HCT116 (cell line): ENCODE results near the gene TEPSIN. TPM values are rescaled to one million over a fixed set of nuclear protein-coding genes. Genes with fewer than 3 reads are reported as not detected.

Experiments
- ATAC-seq: fragments of 200-7000 bp; cut with Tn5 transposase; 2 replicates; pipeline ENCODE4 v1.9.1; 2020; ENCODE audit warnings: mild to moderate bottlenecking, moderate library complexity
- BruUV-seq: library from RNA; stranded (reverse); fragments of 400-500 nt; replicated peaks from 2 replicates; lab custom pipeline; 2021; lab: Mats Ljungman, UMichigan
- CTCF ChIA-PET: fragments of 300-600 bp; sonication (Branson Sonifier 250); formaldehyde crosslinking; loops from one replicate; lab custom pipeline; 2021; ENCODE audit warnings: antibody characterized with exemption; lab: Charles Lee
- POLR2A ChIA-PET: fragments of 300-600, 350-600 bp; sonication (Branson Sonifier 250); formaldehyde crosslinking; loops from one replicate; lab custom pipeline; 2021; ENCODE audit warnings: antibody characterized with exemption; lab: Charles Lee
- RAD21 ChIA-PET, 2 experiments: fragments of 300-600 bp; sonication (Branson Sonifier 250); formaldehyde crosslinking; loops; one replicate each; lab custom pipeline; 2023; ENCODE audit warnings: low total read pairs in 2 of 2; ENCODE audit not compliant: uncharacterized antibody in 2 of 2, unreplicated experiment in 2 of 2, low non-redundant PET in 1 of 2; lab: Charles Lee
- DNase-seq: peaks from one replicate; pipeline ENCODE4 v3.0.0-alpha.2; 2010; ENCODE audit warnings: low read depth, low spot score
- H2AFZ ChIP-seq: fragments of 200-600 bp; shearing (Covaris generic), sonication (generic); 2 replicates; pipeline ENCODE4 v1.6.1; 2017; ENCODE audit warnings: low read depth, mixed run types, mixed read lengths, antibody characterized with exemption, low read length; ENCODE audit not compliant: poor library complexity, severe bottlenecking
- H3K27ac ChIP-seq: 2 replicates; pipeline ENCODE4 v1.5.1; 2012; ENCODE audit warnings: low read depth, low read length
- H3K27me3 ChIP-seq: fragments of 200-600 bp; sonication (generic); 2 replicates; pipeline ENCODE4 v1.6.1; 2016; ENCODE audit warnings: mixed run types, low read length, mixed read lengths; ENCODE audit not compliant: insufficient read depth
- H3K36me3 ChIP-seq, 2 experiments: fragments of 200-500 bp in 1 of 2; fragments of 200-600 bp in 1 of 2; sonication (Bioruptor generic) in 1 of 2; sonication (generic) in 1 of 2; 2 replicates each; pipeline versions ENCODE4 v1.5.1 to v1.6.1; 2014 to 2016; ENCODE audit warnings: low read length in 2 of 2, inconsistent platforms in 1 of 2, mixed read lengths in 1 of 2, mixed run types in 1 of 2; ENCODE audit not compliant: insufficient read depth in 2 of 2, control insufficient read depth in 1 of 2
- H3K4me1 ChIP-seq, 2 experiments: fragments of 200-600 bp in 1 of 2; sonication (generic) in 1 of 2; 2 replicates each; pipeline versions ENCODE4 v1.5.1 to v1.6.1; 2012 to 2017; ENCODE audit warnings: low read length in 2 of 2, inconsistent platforms in 1 of 2, mild to moderate bottlenecking in 1 of 2, mixed read lengths in 1 of 2, mixed run types in 1 of 2, moderate library complexity in 1 of 2; ENCODE audit not compliant: insufficient read depth in 2 of 2, control insufficient read depth in 1 of 2
- H3K4me2 ChIP-seq: fragments of 200-600 bp; sonication (generic); 2 replicates; pipeline ENCODE4 v1.6.1; 2017; ENCODE audit warnings: mixed run types, low read length, mixed read lengths
- H3K4me3 ChIP-seq, 2 experiments: fragments of 200-600 bp in 1 of 2; sonication (generic) in 1 of 2; replicated peaks in 1 of 2; 2 replicates each; pipeline ENCODE4 v1.5.1; 2011 to 2016; ENCODE audit warnings: low read length in 2 of 2, control low read depth in 1 of 2, low read depth in 1 of 2, mild to moderate bottlenecking in 1 of 2, mixed read lengths in 1 of 2, mixed run types in 1 of 2
- H3K79me2 ChIP-seq: fragments of 200-600 bp; sonication (generic); 2 replicates; pipeline ENCODE4 v1.6.1; 2017; ENCODE audit warnings: mild to moderate bottlenecking, mixed run types, low read length, moderate library complexity, mixed read lengths; ENCODE audit not compliant: insufficient read depth
- H3K9ac ChIP-seq: fragments of 200-600 bp; sonication (generic); 2 replicates; pipeline ENCODE4 v1.6.1; 2016; ENCODE audit warnings: low read length, mixed read lengths
- H3K9me2 ChIP-seq: fragments of 200-600 bp; sonication (generic), shearing (Covaris generic); 2 replicates; pipeline ENCODE4 v1.6.1; 2017; ENCODE audit warnings: mixed run types, mild to moderate bottlenecking, moderate library complexity; ENCODE audit not compliant: insufficient read depth
- H3K9me3 ChIP-seq, 2 experiments: fragments of 200-500 bp in 1 of 2; fragments of 200-600 bp in 1 of 2; sonication (Bioruptor generic) in 1 of 2; sonication (generic) in 1 of 2; 2 replicates each; pipeline ENCODE4 v1.6.1; 2014 to 2017; ENCODE audit warnings: low read length in 2 of 2, mixed read lengths in 2 of 2, inconsistent platforms in 1 of 2, low read depth in 1 of 2, mild to moderate bottlenecking in 1 of 2, mixed run types in 1 of 2, moderate library complexity in 1 of 2; ENCODE audit not compliant: control insufficient read depth in 1 of 2, insufficient read depth in 1 of 2
- H4K20me1 ChIP-seq: fragments of 200-600 bp; sonication (generic), shearing (Covaris generic); 2 replicates; pipeline ENCODE4 v1.6.1; 2017; ENCODE audit warnings: mixed run types, mild to moderate bottlenecking, moderate library complexity; ENCODE audit not compliant: insufficient read depth
- ATF3 ChIP-seq: IDR thresholded peaks from 2 replicates; pipeline ENCODE4 v1.6.1; 2012
- CBX3 ChIP-seq: IDR thresholded peaks from 2 replicates; pipeline ENCODE4 v1.6.1; 2012; ENCODE audit warnings: low read depth
- CTCF ChIP-seq, 3 experiments: fragments of 200-600 bp in 1 of 3; sonication (generic) in 1 of 3; IDR thresholded peaks in 2 of 3; conservative IDR thresholded peaks in 1 of 3; 2 replicates each; pipeline ENCODE4 v1.5.1; 2012 to 2017; ENCODE audit warnings: low read depth in 2 of 3, low read length in 2 of 3, antibody characterized with exemption in 1 of 3, borderline replicate concordance in 1 of 3, control low read depth in 1 of 3, mild to moderate bottlenecking in 1 of 3, mixed read lengths in 1 of 3, mixed run types in 1 of 3, moderate library complexity in 1 of 3; ENCODE audit not compliant: insufficient read depth in 1 of 3
- EGR1 ChIP-seq: IDR thresholded peaks from 2 replicates; pipeline ENCODE4 v1.6.1; 2012; ENCODE audit warnings: low read depth
- ELF1 ChIP-seq: IDR thresholded peaks from 2 replicates; pipeline ENCODE4 v1.6.1; 2012; ENCODE audit warnings: low read depth, borderline replicate concordance
- EZH2 ChIP-seq: fragments of 200-600 bp; sonication (generic); IDR thresholded peaks from 2 replicates; pipeline ENCODE4 v1.6.1; 2017; ENCODE audit warnings: antibody characterized with exemption, mixed run types
- EZH2phosphoT487 ChIP-seq: fragments of 200-600 bp; IDR thresholded peaks from 2 replicates; pipeline ENCODE4 v1.6.1; 2018; ENCODE audit warnings: antibody characterized with exemption, borderline replicate concordance
- FOSL1 ChIP-seq: IDR thresholded peaks from 2 replicates; pipeline ENCODE4 v1.6.1; 2012; ENCODE audit warnings: low read depth
- JUND ChIP-seq: IDR thresholded peaks from 2 replicates; pipeline ENCODE4 v1.6.1; 2012
- MAX ChIP-seq: IDR thresholded peaks from 2 replicates; pipeline ENCODE4 v1.6.1; 2012
- POLR2A ChIP-seq: IDR thresholded peaks from 2 replicates; pipeline ENCODE4 v1.7.0; 2011; ENCODE audit warnings: borderline replicate concordance; ENCODE audit not compliant: insufficient read depth, insufficient read length; ENCODE audit errors: extremely low read depth
- POLR2AphosphoS5 ChIP-seq: IDR thresholded peaks from 2 replicates; pipeline ENCODE4 v1.6.1; 2011; ENCODE audit warnings: mild to moderate bottlenecking, low read depth, low read length, moderate library complexity
- RAD21 ChIP-seq: IDR thresholded peaks from 2 replicates; pipeline ENCODE4 v1.6.1; 2012; ENCODE audit warnings: low read depth, mild to moderate bottlenecking
- REST ChIP-seq: IDR thresholded peaks from 2 replicates; pipeline ENCODE4 v1.6.1; 2012; ENCODE audit warnings: low read depth
- SIN3A ChIP-seq: IDR thresholded peaks from 2 replicates; pipeline ENCODE4 v1.6.1; 2012; ENCODE audit warnings: low read depth
- SRF ChIP-seq: IDR thresholded peaks from 2 replicates; pipeline ENCODE4 v1.6.1; 2012; ENCODE audit warnings: low read depth
- TCF7L2 ChIP-seq: IDR thresholded peaks from 2 replicates; pipeline ENCODE4 v1.7.0; 2011; ENCODE audit warnings: borderline replicate concordance, inconsistent platforms; ENCODE audit not compliant: insufficient read depth, insufficient read length; ENCODE audit errors: extremely low read depth
- YY1 ChIP-seq: IDR thresholded peaks from 2 replicates; pipeline ENCODE4 v1.6.1; 2011; ENCODE audit warnings: low read length, low read depth, moderate library complexity, mild to moderate bottlenecking; ENCODE audit not compliant: insufficient replicate concordance; ENCODE audit errors: extremely low read depth
- ZFX ChIP-seq: fragments of 450-650 bp; IDR thresholded peaks from 2 replicates; pipeline ENCODE4 v1.6.1; 2017
- ZNF274 ChIP-seq: fragments of 200-500 bp; sonication (Bioruptor generic); IDR thresholded peaks from 2 replicates; pipeline ENCODE4 v1.6.1; 2014; ENCODE audit warnings: mild to moderate bottlenecking, low read depth, low read length, inconsistent platforms
- intact Hi-C: fragments of 100-400 bp; cut with micrococcal nuclease; formaldehyde crosslinking; loops from 2 replicates; pipeline ENCODE4 v1.10.0; 2022
- total RNA-seq: library from RNA; stranded (reverse); gene quantifications from one replicate; pipeline ENCODE4 v1.2.1, GENCODE V29; 2021; ENCODE audit not compliant: unreplicated experiment

TEPSIN gene
- total RNA-seq, 1 experiment from 2014 or later = 50.6 TPM

- CTCF ChIA-PET = no interaction called here
- no peak overlapping the region for H3K4me2 ChIP-seq
- no peak for TF ChIP-seq EZH2
- no peak for TF ChIP-seq ZNF274
- TF ChIP-seq CTCF (IDR thresholded peaks at IDR 0.05 in 2 of 3, conservative IDR thresholded peaks at IDR 0.05 in 1 of 3; ENCODE audit: borderline replicate concordance in 1 of 3, insufficient read depth in 1 of 3, low read depth in 2 of 3, low read length in 2 of 3) = no peak
- no peak for TF ChIP-seq RAD21
- TF ChIP-seq JUND = no peak
- no peak for TF ChIP-seq POLR2A
- TF ChIP-seq EGR1 = no peak
- no peak for TF ChIP-seq SRF
- TF ChIP-seq YY1 = no peak
- no peak for TF ChIP-seq SIN3A
- no peak for TF ChIP-seq EZH2phosphoT487
- no peak for TF ChIP-seq POLR2AphosphoS5
- TF ChIP-seq MAX = no peak
- TF ChIP-seq CBX3 = no peak
- no peak for TF ChIP-seq REST
- no peak for TF ChIP-seq ZFX
- TF ChIP-seq ELF1 = no peak
- no peak for TF ChIP-seq FOSL1
- no peak for TF ChIP-seq TCF7L2
- no peak for TF ChIP-seq ATF3
- TF ChIP-seq, all 23 proteins: peak for 0
Measured at GRCh38 chr17:81218991-81219390, 19.9 kb downstream of the TEPSIN start.

More at GRCh38 chr17:81218991-81219390, 19.9 kb downstream of the TEPSIN start:
- no peak for DNase-seq
- no peaks in the 10 kb centered on the region for H4K20me1 ChIP-seq
- no peak overlapping the region for H2AFZ ChIP-seq
- H3K9me2 ChIP-seq = no peaks in the 10 kb centered on the region
- no peak for ATAC-seq
- H3K4me1 ChIP-seq = peaks cover 20 to 29% of the 10 kb centered on the region in 2 experiments
- H3K27ac ChIP-seq = no peak overlapping the region
- ChIA-PET RAD21 (no interaction called here), POLR2A (no interaction called here)
- H3K9ac ChIP-seq = no peak overlapping the region
- intact Hi-C loops = no loop called here
- no TSS peak for BruUV-seq
- H3K27me3 ChIP-seq = no peaks in the 10 kb centered on the region
- H3K36me3 ChIP-seq = peaks cover 0 to 10% of the 10 kb centered on the region in 2 experiments; a peak in 2 of 4 replicates
- no peaks in the 10 kb centered on the region for H3K9me3 ChIP-seq
- H3K79me2 ChIP-seq = peaks cover 15% of the 10 kb centered on the region; the same call in 1 of the 2 replicates
- no peak overlapping the region for H3K4me3 ChIP-seq
